Skeletal muscle tissue (tissue), 4 donors: Measurements from ENCODE around the gene GCDH. TPM values are rescaled to one million over a fixed set of nuclear protein-coding genes. Genes with fewer than 3 reads are reported as not detected.
"Not testable (repeated sequence)": the region's sequence is repeated elsewhere in the genome, so short reads cannot be mapped to it uniquely, and the experiment has no call there.

Experiments used
- H3K27ac ChIP-seq: one replicate; pipeline ENCODE4 v1.7.0; 2013; ENCODE audit warnings: mild to moderate bottlenecking, low read depth, low read length, inconsistent platforms
- H3K27me3 ChIP-seq, 3 donors: one replicate each; pipeline ENCODE4 v1.7.0; 2013; ENCODE audit warnings: low read length in 3 of 3; ENCODE audit not compliant: control insufficient read depth in 3 of 3, insufficient read depth in 3 of 3
- H3K36me3 ChIP-seq, 3 donors: one replicate each; pipeline ENCODE4 v1.7.0; 2013; ENCODE audit warnings: low read length in 3 of 3; ENCODE audit not compliant: control insufficient read depth in 3 of 3, insufficient read depth in 3 of 3
- H3K4me1 ChIP-seq, 3 donors: one replicate each; pipeline ENCODE4 v1.7.0; 2013; ENCODE audit warnings: low read length in 3 of 3, mild to moderate bottlenecking in 3 of 3; ENCODE audit not compliant: control insufficient read depth in 3 of 3, insufficient read depth in 3 of 3
- H3K4me3 ChIP-seq, 3 donors: one replicate each; pipeline ENCODE4 v1.7.0; 2013; ENCODE audit warnings: low read length in 3 of 3
- H3K9ac ChIP-seq, 3 donors: one replicate each; pipeline ENCODE4 v1.7.0; 2013; ENCODE audit warnings: low read length in 3 of 3, mild to moderate bottlenecking in 3 of 3, moderate library complexity in 2 of 3, low read depth in 1 of 3
- H3K9me3 ChIP-seq, 3 donors: one replicate each; pipeline ENCODE4 v1.7.0; 2013; ENCODE audit warnings: low read length in 3 of 3; ENCODE audit not compliant: control insufficient read depth in 3 of 3
- total RNA-seq: library from RNA; depleted of rRNA; stranded (reverse); fragments of >200 nt; gene quantifications from one replicate; pipeline ENCODE4 v1.2.3, GENCODE V29; 2014
- donor health status: Osteomylitis.

GCDH gene
- total RNA-seq, 1 donor from 2014 or later: 39.7 TPM

GRCh38 chr19:12884926-12885748 is 5.8 kb upstream of the GCDH start:
- Histone ChIP-seq H3K36me3 (no peaks in the 10 kb centered on the region), H3K4me1 (peaks cover 13 to 20% (median 19%) of the 10 kb centered on the region in 3 donors), H3K9ac (peak overlapping the region in 1 of 3 donors; percentile 25), H3K27ac (no peak overlapping the region), H3K27me3 (peaks cover 21 to 28% (median 26%) of the 10 kb centered on the region in 3 donors), H3K9me3 (peaks cover 0 to 8% (median 6%) of the 10 kb centered on the region in 3 donors), H3K4me3 (peak overlapping the region in 2 of 3 donors; percentile 40 to 56)

DNA sequence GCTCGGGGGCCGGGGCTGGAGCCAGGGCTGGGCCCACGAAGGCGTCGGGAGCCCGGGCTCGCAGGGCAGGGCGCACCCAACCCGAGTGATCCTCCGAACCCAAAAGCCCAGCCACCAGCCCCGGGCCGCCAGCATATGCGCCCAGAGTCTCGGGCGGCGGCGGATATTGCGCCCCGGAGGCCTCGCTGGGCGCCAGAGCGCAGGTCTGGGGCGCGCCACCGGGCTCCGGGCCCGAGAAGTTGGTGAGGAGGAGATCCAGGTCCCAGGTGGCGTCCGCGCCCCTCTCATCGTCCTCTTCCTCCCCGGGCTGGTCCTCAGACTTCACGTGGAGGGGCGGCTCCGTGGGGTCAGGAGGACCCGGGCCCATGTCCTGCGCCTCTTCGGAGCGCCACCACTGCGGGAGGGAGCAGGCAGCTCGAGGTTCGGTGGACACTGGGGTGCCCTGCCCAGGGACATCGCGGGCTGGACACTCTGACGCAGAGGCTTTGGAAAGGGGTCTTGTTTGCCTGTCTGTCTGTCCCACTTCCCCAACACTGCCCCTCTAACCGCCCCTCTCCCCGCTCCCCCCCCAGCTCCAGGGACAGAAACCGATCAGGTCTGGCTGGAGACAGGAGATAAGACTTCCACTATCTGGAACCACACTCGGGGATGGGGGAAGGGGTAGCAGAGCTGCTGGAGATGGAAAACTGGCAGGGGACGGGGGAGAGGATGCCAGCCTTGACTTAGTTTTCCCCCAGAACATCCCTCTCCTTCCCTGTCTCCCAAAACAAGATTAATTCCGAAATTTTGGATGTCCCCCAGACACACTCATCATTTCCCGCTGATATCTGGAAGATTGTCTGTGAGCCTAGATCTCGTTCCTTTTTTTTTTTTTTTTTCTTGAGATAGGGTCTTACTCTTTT is 5.0 kb upstream of the GCDH start:
- H3K27ac ChIP-seq: no peak overlapping the region
- peaks cover 0 to 8% (median 6%) of the 10 kb centered on the region in 3 donors for H3K9me3 ChIP-seq
- H3K36me3 ChIP-seq: peaks cover 0 to under 1% (median 0%) of the 10 kb centered on the region in 3 donors
- peak overlapping the region in 1 of 3 donors; percentile 25 for H3K9ac ChIP-seq
- H3K27me3 ChIP-seq: peaks cover 21 to 28% (median 26%) of the 10 kb centered on the region in 3 donors
- H3K4me1 ChIP-seq: peaks cover 8 to 20% (median 16%) of the 10 kb centered on the region in 3 donors
- H3K4me3 ChIP-seq: peak overlapping the region in 2 of 3 donors; percentile 14 to 56

GRCh38 chr19:12886651-12886968 is 4.3 kb upstream of the GCDH start:
- Histone ChIP-seq H3K36me3 (peaks cover 0 to 2% (median 0%) of the 10 kb centered on the region in 3 donors), H3K27ac (no peak overlapping the region), H3K27me3 (peaks cover 21 to 28% (median 26%) of the 10 kb centered on the region in 3 donors), H3K9me3 (peaks cover 0 to 8% (median 6%) of the 10 kb centered on the region in 3 donors), H3K4me3 (no peak overlapping the region), H3K9ac (no peak overlapping the region), H3K4me1 (peaks cover 11 to 22% (median 18%) of the 10 kb centered on the region in 3 donors)

DNA sequence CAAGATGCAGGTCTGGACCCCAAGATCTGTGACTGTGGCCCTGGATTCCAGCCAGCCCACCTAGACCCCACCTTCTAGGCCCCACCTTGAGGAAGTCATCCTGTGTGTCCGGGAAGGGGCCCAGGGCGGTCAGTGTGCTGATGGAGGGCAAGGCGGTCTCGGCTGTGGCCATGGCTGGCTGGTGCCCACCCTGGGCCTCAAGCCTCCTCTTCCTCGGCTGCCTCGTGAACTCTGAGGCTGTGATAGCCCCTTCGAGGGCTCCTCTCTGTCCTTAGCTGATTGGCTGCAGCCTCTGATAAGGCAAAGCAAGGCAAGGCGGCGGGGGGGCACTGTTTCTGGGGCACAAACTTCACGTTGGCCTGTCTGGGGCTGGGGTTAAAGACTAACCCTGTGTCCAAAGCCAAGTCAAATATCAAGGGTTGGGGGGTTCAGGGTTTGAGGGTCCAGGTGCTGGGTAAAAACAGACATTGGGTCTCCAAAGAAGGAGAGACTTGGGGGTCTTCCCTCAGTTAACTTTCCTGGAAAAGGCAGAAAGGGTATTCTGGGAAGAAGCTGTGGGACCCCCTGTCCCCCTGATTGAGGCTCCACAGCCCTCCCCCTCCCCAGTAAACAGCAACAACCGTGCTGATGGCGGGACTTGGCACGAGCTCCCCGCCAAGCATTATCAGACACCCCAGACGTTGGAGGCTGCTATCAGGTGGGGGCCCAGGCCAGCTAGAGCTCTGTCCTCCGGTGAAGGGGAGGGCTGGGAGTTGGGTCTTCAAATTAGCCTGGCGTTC is 3.8 kb upstream of the GCDH start, which contains the start of gene KLF1:
TSS of gene KLF1 (minus strand) at position 233 of the 779 bp plus-strand sequence. CDS start at position 172, 61 bp downstream.
- Histone ChIP-seq H3K36me3 (peaks cover 0 to 2% (median 0%) of the 10 kb centered on the region in 3 donors), H3K27me3 (peaks cover 21 to 28% (median 26%) of the 10 kb centered on the region in 3 donors), H3K9ac (no peak within 1 kb of the TSS), H3K4me1 (peaks cover 16 to 27% (median 24%) of the 10 kb centered on the region in 3 donors), H3K27ac (no peak within 1 kb of the TSS), H3K9me3 (peaks cover 0 to 8% (median 6%) of the 10 kb centered on the region in 3 donors), H3K4me3 (no peak within 1 kb of the TSS)

DNA sequence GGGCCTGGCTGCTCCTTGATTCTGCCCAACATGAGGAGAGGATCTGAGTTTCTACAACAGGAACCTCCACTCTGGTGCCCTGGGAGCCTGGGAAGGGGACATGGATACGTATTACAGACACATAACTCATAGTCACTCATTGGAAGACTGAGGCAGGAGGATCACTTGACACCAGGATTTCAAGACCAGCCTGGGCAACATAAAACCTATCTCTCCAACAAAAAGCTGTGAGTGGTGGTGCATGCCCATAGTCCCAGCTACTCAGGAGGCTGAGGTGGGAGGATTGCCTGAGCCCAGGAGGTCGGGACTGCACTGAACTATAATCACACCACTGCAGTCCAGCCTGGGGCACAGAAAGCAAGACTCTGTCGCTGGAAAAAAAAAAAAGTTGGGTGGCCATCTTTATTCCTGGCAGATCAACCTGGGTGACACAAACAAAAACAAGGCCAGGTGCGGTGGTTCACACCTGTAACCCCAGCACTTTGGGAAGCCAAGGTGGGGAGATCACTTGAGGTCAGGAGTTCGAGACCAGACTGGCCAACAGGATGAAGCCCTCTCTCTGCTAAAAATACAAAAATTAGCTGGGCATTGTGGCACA is 2.9 kb upstream of the GCDH start:
- Histone ChIP-seq H3K4me1 (peaks cover 20 to 28% (median 24%) of the 10 kb centered on the region in 3 donors), H3K36me3 (peaks cover under 1 to 2% (median under 1%) of the 10 kb centered on the region in 3 donors), H3K9me3 (peaks cover 0 to 8% (median 6%) of the 10 kb centered on the region in 3 donors), H3K4me3 (no peak overlapping the region), H3K9ac (no peak overlapping the region), H3K27me3 (peaks cover 21 to 28% (median 26%) of the 10 kb centered on the region in 3 donors), H3K27ac (no peak overlapping the region)

DNA sequence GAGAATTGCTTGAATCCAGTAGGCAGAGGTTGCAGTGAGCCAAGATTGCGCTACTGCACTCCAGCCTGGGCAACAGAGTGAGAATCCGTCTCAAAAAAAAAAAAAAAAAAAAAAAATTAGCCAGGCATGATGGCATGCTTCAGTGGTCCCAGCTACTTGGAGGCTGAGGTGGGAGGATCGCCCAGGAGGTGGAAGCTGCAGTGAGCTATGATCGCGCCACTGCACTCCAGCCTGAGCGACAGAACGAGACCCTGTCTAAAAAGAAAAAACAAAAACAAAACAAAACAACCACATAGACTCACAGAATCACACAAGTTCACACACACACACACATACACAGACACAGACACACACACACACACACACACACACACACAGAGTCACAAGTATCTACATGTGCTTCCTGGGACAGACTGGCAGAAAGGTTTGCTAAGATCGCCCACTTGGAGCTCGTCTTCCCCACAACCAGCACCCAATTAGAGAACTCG is 617 bp upstream of the GCDH start:
- Histone ChIP-seq H3K36me3 (peaks cover 19 to 21% (median 20%) of the 10 kb centered on the region in 3 donors), H3K4me1 (peaks cover 17 to 21% (median 18%) of the 10 kb centered on the region in 3 donors), H3K27me3 (peaks cover 5 to 12% (median 7%) of the 10 kb centered on the region in 3 donors), H3K27ac (peak overlapping the region; percentile 78), H3K9ac (peak overlapping the region; percentile 33 to 71 (median 45)), H3K4me3 (peak overlapping the region; percentile 62 to 67 (median 64))
- H3K9me3 ChIP-seq: not testable (repeated sequence)

DNA sequence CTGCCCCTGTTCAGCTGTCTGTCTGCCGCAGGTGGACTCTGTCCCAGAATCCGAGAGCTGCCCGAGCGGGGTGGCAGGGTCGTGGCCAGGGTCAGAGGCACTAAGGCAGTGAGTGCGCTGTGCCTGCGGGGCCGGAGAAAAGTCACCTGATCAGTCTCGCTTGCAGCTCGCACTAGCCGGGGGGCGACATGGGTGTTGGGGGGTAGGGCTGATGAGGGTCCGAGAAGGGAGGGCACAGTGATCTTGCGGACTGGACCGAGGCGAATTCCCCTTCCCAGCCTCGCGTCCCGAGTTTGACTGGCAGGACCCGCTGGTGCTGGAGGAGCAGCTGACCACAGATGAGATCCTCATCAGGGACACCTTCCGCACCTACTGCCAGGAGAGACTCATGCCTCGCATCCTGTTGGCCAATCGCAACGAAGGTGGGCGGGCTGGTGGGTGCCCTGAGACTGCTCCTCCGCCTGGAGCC is 627 bp downstream of the GCDH start:
- peak overlapping the region; percentile 85 to 98 (median 91) for H3K9ac ChIP-seq
- peaks cover 0 to 4% (median 0%) of the 10 kb centered on the region in 3 donors for H3K27me3 ChIP-seq
- H3K9me3 ChIP-seq: no peaks in the 10 kb centered on the region
- peak overlapping the region; percentile 93 to 97 (median 96) for H3K4me3 ChIP-seq
- H3K27ac ChIP-seq: peak overlapping the region; percentile 78
- H3K4me1 ChIP-seq: peaks cover 14 to 18% (median 17%) of the 10 kb centered on the region in 3 donors
- peaks cover 26 to 28% (median 27%) of the 10 kb centered on the region in 3 donors for H3K36me3 ChIP-seq

- no peaks in the 10 kb centered on the region for H3K9me3 ChIP-seq
- peaks cover 14 to 18% (median 17%) of the 10 kb centered on the region in 3 donors for H3K4me1 ChIP-seq
- no peak overlapping the region for H3K27ac ChIP-seq
- no peak overlapping the region for H3K4me3 ChIP-seq
- H3K9ac ChIP-seq: no peak overlapping the region
- H3K36me3 ChIP-seq: peaks cover 38 to 44% (median 42%) of the 10 kb centered on the region in 3 donors
- no peaks in the 10 kb centered on the region for H3K27me3 ChIP-seq
Observed at GRCh38 chr19:12893582-12893981, 2.6 kb downstream of the GCDH start.
